ENCODE data around the gene OSBPL5.
A peak's percentile ranks its signal among the peaks of the same experiment; 100 is the strongest.

DNA sequence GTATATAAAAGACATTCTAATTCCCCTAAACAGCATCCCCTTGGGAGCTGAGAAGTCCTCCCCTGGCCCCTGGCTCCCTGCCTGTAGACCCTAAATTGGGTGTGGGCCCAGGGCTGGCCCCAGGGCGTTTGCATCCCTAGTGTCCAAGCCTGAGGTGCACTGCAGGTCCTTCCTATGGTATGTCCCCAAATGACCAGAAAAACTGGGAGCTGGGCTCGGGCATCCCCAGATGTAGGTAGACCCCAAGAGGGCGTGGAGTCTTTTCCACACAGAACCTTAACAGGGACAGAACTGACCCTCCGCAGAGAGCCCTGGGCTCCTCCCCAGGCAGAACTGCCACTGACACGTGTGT is 782 bp upstream of the OSBPL5 start:
- no peak for TF ChIP-seq SRSF1 (IDR thresholded peaks at IDR 0.05; ENCODE audit: low read depth, low read length)
- TF ChIP-seq SMARCC2 (IDR thresholded peaks at IDR 0.05; ENCODE audit: low read depth), result no peak
- TF ChIP-seq SP1 (CRISPR knock-in tag; IDR thresholded peaks at IDR 0.05), result no peak
- peak; percentile 30 for TF ChIP-seq HNRNPLL (IDR thresholded peaks at IDR 0.05; ENCODE audit: low read depth, low read length, poor library complexity, severe bottlenecking)
- TF ChIP-seq CTCF (IDR thresholded peaks at IDR 0.05 in 2 of 3, conservative IDR thresholded peaks at IDR 0.05 in 1 of 3; ENCODE audit: insufficient read depth in 2 of 3, low read depth in 1 of 3, low read length in 3 of 3), result no peak
- no peak for TF ChIP-seq SIN3B (IDR thresholded peaks at IDR 0.05; ENCODE audit: low read depth)
